ENCODE data around the gene SFSWAP.

SFSWAP gene

DNA sequence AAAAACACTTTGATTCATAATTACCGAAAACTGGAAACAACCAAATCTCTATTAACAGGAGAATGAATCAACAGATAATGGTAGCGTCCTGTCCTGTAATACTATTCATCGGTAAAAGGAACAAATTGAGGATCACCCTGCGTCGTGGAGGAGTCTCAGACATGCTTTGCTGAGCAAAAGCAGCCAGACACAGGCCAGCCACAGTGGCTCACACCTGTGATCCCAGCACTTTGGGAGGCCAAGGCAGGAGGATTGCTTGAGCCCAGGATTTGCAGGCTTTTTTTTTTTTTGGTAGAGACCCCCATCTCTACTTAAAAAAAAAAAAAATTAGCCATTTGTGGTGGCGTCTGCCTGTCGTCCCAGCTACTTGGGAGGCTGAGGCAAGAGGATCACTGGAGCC is 83.2 kb downstream of the SFSWAP start:
- no peak overlapping the region for H3K4me3 Mint-ChIP-seq
- H3K27me3 Mint-ChIP-seq: no peaks in the 10 kb centered on the region
- no peaks in the 10 kb centered on the region for H3K9me3 Mint-ChIP-seq
- H3K36me3 Mint-ChIP-seq: peaks cover 18% of the 10 kb centered on the region
- H3K27ac Mint-ChIP-seq: no peak overlapping the region
- H3K4me1 Mint-ChIP-seq: no peaks in the 10 kb centered on the region

GRCh38 chr12:131794573-131794972 is 83.7 kb downstream of the SFSWAP start:
- Mint-ChIP-seq H3K4me1 (no peaks in the 10 kb centered on the region), H3K27me3 (no peaks in the 10 kb centered on the region), H3K27ac (no peak overlapping the region), H3K9me3 (no peaks in the 10 kb centered on the region), H3K36me3 (peaks cover 19% of the 10 kb centered on the region), H3K4me3 (no peak overlapping the region)

- H3K4me3 Mint-ChIP-seq: no peak overlapping the region
- H3K4me1 Mint-ChIP-seq: no peaks in the 10 kb centered on the region
- H3K27ac Mint-ChIP-seq: no peak overlapping the region
- H3K36me3 Mint-ChIP-seq: peaks cover 16% of the 10 kb centered on the region
- H3K9me3 Mint-ChIP-seq: no peaks in the 10 kb centered on the region
- no peaks in the 10 kb centered on the region for H3K27me3 Mint-ChIP-seq
Observed at GRCh38 chr12:131795064-131795463, 84.2 kb downstream of the SFSWAP start.

DNA sequence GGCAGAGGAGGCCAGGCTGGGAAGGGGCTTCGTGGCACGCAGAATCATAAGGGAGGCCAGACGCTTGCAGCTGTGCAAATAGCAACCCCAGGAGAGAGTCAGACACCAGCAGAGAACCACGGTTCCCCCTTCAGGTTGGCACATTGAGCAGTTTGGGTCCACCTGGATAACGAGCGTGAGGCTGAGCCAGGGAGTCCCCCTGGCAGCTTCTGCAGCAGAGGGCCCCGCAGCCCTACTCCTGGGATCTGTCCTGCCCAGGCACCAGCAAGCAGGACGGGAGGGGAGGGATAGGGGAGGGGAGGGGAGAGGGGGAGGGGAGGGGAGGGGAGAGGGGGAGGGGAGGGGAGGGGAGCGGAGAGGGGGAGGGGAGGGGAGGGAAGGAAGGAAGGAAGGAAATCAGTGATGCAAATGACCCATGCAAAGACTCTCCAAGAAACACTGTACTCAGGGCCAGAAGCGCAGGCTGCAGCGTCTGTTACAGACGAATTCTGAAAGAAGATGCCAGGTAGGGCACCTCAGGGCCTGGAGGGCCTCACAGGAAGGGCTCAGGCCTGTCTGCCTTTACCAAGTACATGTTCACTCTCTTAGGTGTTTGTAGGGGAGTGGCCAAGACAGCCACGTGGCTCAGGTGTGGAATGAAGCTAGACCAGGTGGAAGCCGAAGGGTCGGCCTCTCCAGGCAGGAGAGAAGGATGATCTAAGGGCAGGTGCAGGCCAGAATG is 85.0 kb downstream of the SFSWAP start:
- Mint-ChIP-seq H3K27me3 (no peaks in the 10 kb centered on the region), H3K4me1 (no peaks in the 10 kb centered on the region), H3K9me3 (no peaks in the 10 kb centered on the region), H3K27ac (no peak overlapping the region), H3K36me3 (peaks cover 13% of the 10 kb centered on the region), H3K4me3 (no peak overlapping the region)

- Mint-ChIP-seq H3K27ac (no peak overlapping the region), H3K36me3 (peaks cover 15% of the 10 kb centered on the region), H3K4me3 (no peak overlapping the region)
Observed at GRCh38 chr12:131796411-131796736, 85.5 kb downstream of the SFSWAP start.

GRCh38 chr12:131796754-131797587 is 86.1 kb downstream of the SFSWAP start:
- Mint-ChIP-seq H3K27ac (no peak overlapping the region), H3K36me3 (peaks cover 15% of the 10 kb centered on the region), H3K9me3 (no peaks in the 10 kb centered on the region), H3K27me3 (no peaks in the 10 kb centered on the region), H3K4me3 (no peak overlapping the region), H3K4me1 (no peaks in the 10 kb centered on the region)

More at GRCh38 chr12:131796411-131796736, 85.5 kb downstream of the SFSWAP start:
- H3K27me3 Mint-ChIP-seq: no peaks in the 10 kb centered on the region
- no peaks in the 10 kb centered on the region for H3K4me1 Mint-ChIP-seq
- H3K9me3 Mint-ChIP-seq: no peaks in the 10 kb centered on the region

- Mint-ChIP-seq H3K9me3 (no peaks in the 10 kb centered on the region), H3K4me3 (no peak overlapping the region), H3K4me1 (no peaks in the 10 kb centered on the region), H3K27me3 (no peaks in the 10 kb centered on the region), H3K27ac (no peak overlapping the region), H3K36me3 (peaks cover 15% of the 10 kb centered on the region)
Observed at GRCh38 chr12:131797588-131797934, 86.7 kb downstream of the SFSWAP start.

GRCh38 chr12:131799195-131799594 is 88.3 kb downstream of the SFSWAP start:
- Mint-ChIP-seq H3K36me3 (peaks cover 11% of the 10 kb centered on the region), H3K27ac (no peak overlapping the region), H3K4me1 (no peaks in the 10 kb centered on the region), H3K9me3 (no peaks in the 10 kb centered on the region), H3K27me3 (no peaks in the 10 kb centered on the region), H3K4me3 (no peak overlapping the region)

GRCh38 chr12:131799828-131800593 is 89.1 kb downstream of the SFSWAP start:
- H3K4me1 Mint-ChIP-seq: no peaks in the 10 kb centered on the region

DNA sequence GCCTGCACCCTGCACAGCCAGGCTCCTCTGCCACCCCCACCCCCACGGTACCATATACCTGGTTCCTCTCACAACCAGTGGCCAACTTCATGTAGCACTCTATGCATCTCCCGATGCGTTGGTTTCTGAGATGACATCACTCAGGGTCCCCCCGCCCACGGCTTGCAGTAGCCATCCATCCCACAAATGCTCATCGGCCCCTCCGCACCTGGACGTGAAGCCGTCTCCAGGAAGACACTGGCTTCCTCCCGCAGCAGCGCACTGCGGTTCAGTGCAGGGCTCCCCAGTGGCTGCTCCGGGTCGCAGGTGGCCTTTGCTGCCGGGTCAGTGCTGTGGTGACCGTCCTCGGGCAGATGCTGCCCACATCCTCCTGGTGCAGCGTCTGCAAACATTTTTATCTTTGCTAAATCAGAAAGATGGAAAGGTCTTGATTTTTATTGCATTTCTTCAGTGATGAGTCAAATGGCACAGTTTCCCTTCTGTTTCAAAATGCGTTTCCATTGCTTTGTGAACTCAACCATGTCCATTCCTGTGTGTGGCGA is 89.8 kb downstream of the SFSWAP start:
- no peak overlapping the region for H3K27ac Mint-ChIP-seq
- H3K36me3 Mint-ChIP-seq: peaks cover 11% of the 10 kb centered on the region
- no peaks in the 10 kb centered on the region for H3K27me3 Mint-ChIP-seq
- no peak overlapping the region for H3K4me3 Mint-ChIP-seq
- no peaks in the 10 kb centered on the region for H3K4me1 Mint-ChIP-seq
- H3K9me3 Mint-ChIP-seq: no peaks in the 10 kb centered on the region

More at GRCh38 chr12:131799828-131800593, 89.1 kb downstream of the SFSWAP start:
- peaks cover 11% of the 10 kb centered on the region for H3K36me3 Mint-ChIP-seq
- no peak overlapping the region for H3K27ac Mint-ChIP-seq
- H3K9me3 Mint-ChIP-seq: no peaks in the 10 kb centered on the region
- H3K4me3 Mint-ChIP-seq: no peak overlapping the region
- H3K27me3 Mint-ChIP-seq: no peaks in the 10 kb centered on the region

DNA sequence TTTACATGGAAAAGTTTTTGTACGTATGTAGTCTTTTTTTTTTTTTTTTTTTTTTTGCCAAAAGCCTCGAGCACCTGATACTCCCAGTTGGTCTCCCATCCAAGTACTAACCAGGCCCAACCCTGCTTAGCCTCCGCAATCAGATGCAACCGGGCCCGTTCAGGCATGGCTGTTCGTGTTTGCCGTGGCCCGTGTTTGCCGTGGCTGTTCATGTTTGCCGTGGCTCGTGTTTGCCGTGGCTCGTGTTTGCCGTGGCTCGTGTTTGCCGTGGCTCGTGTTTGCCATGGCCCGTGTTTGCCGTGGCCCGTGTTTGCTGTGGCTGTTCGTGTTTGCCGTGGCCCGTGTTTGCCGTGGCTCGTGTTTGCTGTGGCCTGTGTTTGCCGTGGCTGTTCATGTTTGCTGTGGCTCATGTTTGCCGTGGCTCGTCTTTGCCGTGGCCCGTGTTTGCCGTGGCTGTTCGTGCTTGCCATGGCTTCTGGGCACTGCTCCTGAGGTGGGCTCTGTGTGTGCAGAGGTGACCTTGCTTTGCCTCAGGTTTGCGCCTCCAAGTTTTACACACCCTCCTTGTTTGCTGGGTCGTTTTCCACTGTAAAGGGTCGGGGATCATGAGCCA is 90.5 kb downstream of the SFSWAP start:
- Mint-ChIP-seq H3K9me3 (no peaks in the 10 kb centered on the region), H3K36me3 (peaks cover 11% of the 10 kb centered on the region), H3K27ac (no peak overlapping the region), H3K4me1 (no peaks in the 10 kb centered on the region), H3K4me3 (no peak overlapping the region), H3K27me3 (no peaks in the 10 kb centered on the region)

DNA sequence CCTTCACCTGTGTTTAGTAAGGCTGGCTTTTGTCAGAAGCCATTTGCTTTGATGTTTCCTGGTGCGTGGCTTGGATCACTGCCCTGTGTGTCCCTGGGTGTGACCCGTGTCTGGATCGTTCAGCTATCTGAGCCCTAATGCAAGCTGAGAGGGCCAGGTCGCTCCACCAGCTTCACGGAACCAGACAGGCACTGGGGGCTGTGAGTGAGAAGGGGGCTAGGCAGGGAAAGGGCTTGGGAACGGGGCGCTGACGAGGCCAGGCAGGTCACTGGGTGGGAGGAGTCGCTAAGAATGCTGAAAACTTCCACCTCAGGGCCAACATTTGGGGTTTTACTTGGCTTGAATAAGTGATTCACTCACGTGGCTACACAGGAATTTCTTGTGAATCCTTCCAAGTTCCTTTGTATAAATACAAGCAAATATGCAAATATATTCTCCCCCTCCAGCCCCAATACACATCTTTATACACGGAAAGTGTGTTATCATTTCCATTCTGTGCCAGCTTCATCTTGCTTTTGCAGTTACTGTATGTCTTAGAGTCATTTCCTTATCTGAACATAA is 93.2 kb downstream of the SFSWAP start:
- Mint-ChIP-seq H3K27ac (peak overlapping the region; percentile 31), H3K36me3 (peaks cover 6% of the 10 kb centered on the region), H3K9me3 (no peaks in the 10 kb centered on the region), H3K4me1 (no peaks in the 10 kb centered on the region), H3K27me3 (no peaks in the 10 kb centered on the region), H3K4me3 (no peak overlapping the region)

DNA sequence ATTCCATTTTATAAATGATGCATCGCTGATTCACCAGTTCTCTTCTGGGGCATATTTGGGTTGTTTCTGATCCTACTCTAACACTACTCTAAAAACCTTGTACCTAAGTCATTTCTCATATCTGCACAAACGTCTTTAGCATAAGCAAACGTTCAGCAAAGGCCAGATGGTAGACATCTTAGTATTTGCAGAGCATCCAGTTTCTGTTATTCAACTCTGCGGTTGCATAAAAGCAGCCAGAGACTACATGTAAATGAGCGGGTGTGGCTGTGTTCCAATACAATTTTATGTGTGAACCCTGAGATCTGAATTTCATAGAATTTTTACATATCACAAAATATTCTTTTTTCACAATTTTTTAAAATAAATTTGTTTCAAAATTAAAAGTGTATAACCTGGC is 94.5 kb downstream of the SFSWAP start:
- no peaks in the 10 kb centered on the region for H3K9me3 Mint-ChIP-seq
- H3K4me3 Mint-ChIP-seq: no peak overlapping the region
- no peak overlapping the region for H3K27ac Mint-ChIP-seq
- H3K4me1 Mint-ChIP-seq: no peaks in the 10 kb centered on the region
- peaks cover 5% of the 10 kb centered on the region for H3K36me3 Mint-ChIP-seq
- H3K27me3 Mint-ChIP-seq: no peaks in the 10 kb centered on the region

DNA sequence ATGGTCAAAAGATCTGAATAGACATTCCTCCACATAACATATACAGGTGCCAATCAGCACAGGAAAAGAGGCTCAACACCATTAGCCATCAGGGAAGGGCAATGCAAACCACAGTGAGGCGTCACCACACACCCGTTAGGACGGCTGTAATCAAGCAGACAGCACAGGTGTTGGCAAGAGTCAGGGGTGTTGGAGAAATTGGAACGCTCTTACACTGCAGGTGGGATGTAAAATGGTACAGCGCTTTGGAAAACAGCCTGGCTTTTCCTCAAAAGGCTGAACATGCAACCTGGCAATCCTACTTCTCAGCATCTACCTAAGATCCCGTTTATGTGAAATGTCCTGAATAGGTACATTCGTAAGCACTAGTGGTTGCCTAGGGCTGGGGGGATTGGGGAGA is 95.8 kb downstream of the SFSWAP start:
- Mint-ChIP-seq H3K9me3 (no peaks in the 10 kb centered on the region), H3K27me3 (no peaks in the 10 kb centered on the region), H3K27ac (no peak overlapping the region), H3K36me3 (no peaks in the 10 kb centered on the region), H3K4me1 (no peaks in the 10 kb centered on the region), H3K4me3 (no peak overlapping the region)

DNA sequence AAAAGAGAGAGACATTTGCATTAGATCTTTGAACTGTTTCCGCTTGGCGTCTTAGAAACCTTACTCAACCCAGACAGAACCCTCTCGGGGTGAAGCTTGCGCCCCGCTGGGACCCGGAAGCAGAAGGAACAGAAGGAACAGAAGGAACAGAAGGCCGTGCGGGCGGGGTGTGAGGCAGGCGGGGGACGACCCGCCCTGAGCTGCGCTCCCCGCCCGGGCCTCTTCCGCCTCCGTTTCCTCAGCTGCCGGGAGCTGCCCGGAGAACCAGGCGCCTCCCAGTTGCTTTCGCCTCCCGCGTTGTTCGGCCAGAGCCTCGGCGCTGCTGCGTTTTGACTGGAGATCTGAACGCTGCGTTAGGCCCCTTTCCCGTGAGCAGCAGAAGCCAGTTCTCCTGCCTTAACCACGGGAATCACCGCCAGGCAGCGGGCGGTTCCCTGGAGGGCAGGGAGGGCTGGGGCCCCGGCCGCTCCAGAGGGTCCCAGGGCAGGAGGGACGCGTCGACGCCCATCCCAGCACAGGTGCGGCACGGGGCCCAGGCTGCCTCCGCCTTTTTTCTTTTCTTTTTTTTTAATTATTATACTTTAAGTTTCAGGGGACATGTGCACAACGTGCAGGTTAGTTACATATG is 98.0 kb downstream of the SFSWAP start:
- no peaks in the 10 kb centered on the region for H3K9me3 Mint-ChIP-seq
- peak overlapping the region; percentile 84 for H3K27ac Mint-ChIP-seq
- peaks cover 4% of the 10 kb centered on the region for H3K36me3 Mint-ChIP-seq
- no peaks in the 10 kb centered on the region for H3K27me3 Mint-ChIP-seq
- H3K4me3 Mint-ChIP-seq: peak overlapping the region; percentile 68
- no peaks in the 10 kb centered on the region for H3K4me1 Mint-ChIP-seq

All from activated naive CD4-positive, alpha-beta T cell treated with anti-CD3 and anti-CD28 coated beads, Interleukin-2, amount 50 U/mL, for 24 hours (primary cell).